Bronchial smooth muscle cell (primary cell): ENCODE measurements around the gene CCL11. TPM values are rescaled to one million over a fixed set of nuclear protein-coding genes. Genes with fewer than 3 reads are reported as not detected.

Source experiments
- total RNA-seq: library from RNA; depleted of rRNA; stranded (reverse); fragments of >200 nt; gene quantifications from 2 replicates; pipeline ENCODE4 v1.2.1, GENCODE V29; 2014

CCL11 gene
- total RNA-seq: 0.52 TPM in 1 of 2 replicates, not detected in the other

DNA sequence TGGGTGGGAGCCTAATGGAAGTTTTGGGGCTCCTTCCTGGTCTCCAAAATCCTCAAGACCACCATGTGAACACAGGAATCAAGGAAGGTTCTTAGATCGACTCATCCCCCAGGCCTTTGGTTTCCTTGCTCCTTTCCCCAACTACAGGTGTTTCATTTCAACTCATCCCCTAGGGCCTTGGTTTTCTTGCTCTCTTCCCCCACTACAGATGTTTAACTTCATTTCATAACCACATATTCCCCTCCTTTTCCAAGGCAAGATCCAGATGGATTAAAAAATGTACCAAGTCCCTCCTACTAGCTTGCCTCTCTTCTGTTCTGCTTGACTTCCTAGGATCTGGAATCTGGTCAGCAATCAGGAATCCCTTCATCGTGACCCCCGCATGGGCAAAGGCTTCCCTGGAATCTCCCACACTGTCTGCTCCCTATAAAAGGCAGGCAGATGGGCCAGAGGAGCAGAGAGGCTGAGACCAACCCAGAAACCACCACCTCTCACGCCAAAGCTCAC lies at the start of gene CCL11:
CCL11 (plus strand) TSS at position 457 of the 507 bp plus-strand sequence. CDS start 67 bp downstream, outside the sequence.

DNA sequence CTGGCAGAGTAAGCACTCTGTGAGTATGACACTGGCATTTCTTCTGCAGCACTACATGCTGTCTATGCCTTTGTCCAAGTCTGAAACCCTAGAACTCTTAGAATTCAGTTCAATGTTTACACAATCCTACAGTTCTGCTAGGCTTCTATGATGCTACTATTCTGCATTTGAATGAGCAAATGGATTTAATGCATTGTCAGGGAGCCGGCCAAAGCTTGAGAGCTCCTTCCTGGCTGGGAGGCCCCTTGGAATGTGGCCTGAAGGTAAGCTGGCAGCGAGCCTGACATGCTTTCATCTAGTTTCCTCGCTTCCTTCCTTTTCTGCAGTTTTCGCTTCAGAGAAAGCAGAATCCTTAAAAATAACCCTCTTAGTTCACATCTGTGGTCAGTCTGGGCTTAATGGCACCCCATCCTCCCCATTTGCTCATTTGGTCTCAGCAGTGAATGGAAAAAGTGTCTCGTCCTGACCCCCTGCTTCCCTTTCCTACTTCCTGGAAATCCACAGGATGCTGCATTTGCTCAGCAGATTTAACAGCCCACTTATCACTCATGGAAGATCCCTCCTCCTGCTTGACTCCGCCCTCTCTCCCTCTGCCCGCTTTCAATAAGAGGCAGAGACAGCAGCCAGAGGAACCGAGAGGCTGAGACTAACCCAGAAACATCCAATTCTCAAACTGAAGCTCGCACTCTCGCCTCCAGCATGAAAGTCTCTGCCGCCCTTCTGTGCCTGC lies 30.7 kb upstream of the CCL11 start, which contains the start of gene CCL2:
CCL2 (plus strand) TSS at position 635 of the 730 bp plus-strand sequence; CDS start at position 700, 65 bp downstream.

DNA sequence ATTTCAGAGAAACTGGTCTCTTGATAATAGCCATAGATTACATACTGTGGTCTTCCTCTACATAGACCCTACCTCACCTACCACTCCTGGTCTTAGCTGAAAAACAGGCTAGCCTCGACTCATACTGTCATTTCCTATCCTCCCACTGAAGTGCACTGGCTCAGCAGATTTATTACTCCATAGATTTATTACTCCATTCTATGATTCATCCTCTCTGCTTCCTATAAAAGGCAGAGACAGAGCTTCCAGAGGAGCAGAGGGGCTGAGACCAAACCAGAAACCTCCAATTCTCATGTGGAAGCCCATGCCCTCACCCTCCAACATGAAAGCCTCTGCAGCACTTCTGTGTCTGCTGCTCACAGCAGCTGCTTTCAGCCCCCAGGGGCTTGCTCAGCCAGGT lies 15.6 kb upstream of the CCL11 start, which contains the start of gene CCL7:
CCL7 (plus strand) TSS at position 253 of the 400 bp plus-strand sequence; CDS start at position 323, 70 bp downstream.

DNA sequence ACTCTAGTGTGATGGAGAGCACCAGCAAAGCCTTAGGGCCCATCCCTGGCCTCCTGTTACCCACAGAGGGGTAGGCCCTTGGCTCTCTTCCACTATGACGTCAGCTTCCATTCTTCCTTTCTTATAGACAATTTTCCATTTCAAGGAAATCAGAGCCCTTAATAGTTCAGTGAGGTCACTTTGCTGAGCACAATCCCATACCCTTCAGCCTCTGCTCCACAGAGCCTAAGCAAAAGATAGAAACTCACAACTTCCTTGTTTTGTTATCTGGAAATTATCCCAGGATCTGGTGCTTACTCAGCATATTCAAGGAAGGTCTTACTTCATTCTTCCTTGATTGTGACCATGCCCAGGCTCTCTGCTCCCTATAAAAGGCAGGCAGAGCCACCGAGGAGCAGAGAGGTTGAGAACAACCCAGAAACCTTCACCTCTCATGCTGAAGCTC lies 33.5 kb downstream of the CCL11 start, which contains the start of gene CCL8:
CCL8 (plus strand) TSS at position 397 of the 445 bp plus-strand sequence. CDS start 67 bp downstream, outside the sequence.

Other genes starting within 250 kb of the CCL11 start
- 1.4 and 5.1 TPM in 2 replicates for gene CCL2, start 30.5 kb upstream of the CCL11 start, total RNA-seq
- not detected in 2 replicates for gene CCL7, start 15.5 kb upstream of the CCL11 start, total RNA-seq
- gene CCL8, start 33.7 kb downstream of the CCL11 start, total RNA-seq: not detected in 2 replicates
- not detected in 2 replicates for gene CCL13, start 70.7 kb downstream of the CCL11 start, total RNA-seq
- not detected in 2 replicates for gene CCL1, start 77.5 kb downstream of the CCL11 start, total RNA-seq